ENCODE data around the gene MMP12. TPM values are rescaled to one million over a fixed set of nuclear protein-coding genes. Genes with fewer than 3 reads are reported as not detected.

Gene MMP12
- total and polyA plus RNA-seq, 2 donors (not counting 1 experiment from before 2014, with no cell fraction given): 0.27 to 0.83 TPM

GRCh38 chr11:102846292-102846691, 28.5 kb downstream of the MMP12 start:
- Histone ChIP-seq H4K20me1 (ENCODE audit: control insufficient read depth, extremely low read depth, insufficient read depth, low read length) (no peaks in the 10 kb centered on the region), H3K4me3 (replicated peaks in 1 of 4; ENCODE audit: control extremely low read depth in 1 of 4, insufficient read depth in 1 of 4, low read depth in 3 of 4, low read length in 4 of 4) (no peak overlapping the region), H2AFZ (ENCODE audit: low read length) (no peak overlapping the region), H3K9ac (ENCODE audit: insufficient read depth, low read length) (no peak overlapping the region), H3K4me2 (ENCODE audit: extremely low read depth, insufficient read depth, low read length) (no peak overlapping the region), H3K27me3 (ENCODE audit: control insufficient read depth, insufficient read depth, low read length) (no peaks in the 10 kb centered on the region), H3K79me2 (ENCODE audit: control insufficient read depth, insufficient read depth, low read length) (no peaks in the 10 kb centered on the region), H3K9me3 (ENCODE audit: control insufficient read depth, insufficient read depth, low read depth, low read length) (no peaks in the 10 kb centered on the region), H3K36me3 (ENCODE audit: control insufficient read depth, insufficient read depth, low read length) (no peaks in the 10 kb centered on the region), H3K27ac (ENCODE audit: insufficient read depth, low read length) (no peak overlapping the region), H3K4me1 (ENCODE audit: control insufficient read depth, extremely low read depth, insufficient read depth, low read length) (peaks cover 14% of the 10 kb centered on the region)
- TF ChIP-seq EZH2 (IDR thresholded peaks at IDR 0.05; ENCODE audit: low read length, missing control alignments): no peak
- TF ChIP-seq, protein P1, sequence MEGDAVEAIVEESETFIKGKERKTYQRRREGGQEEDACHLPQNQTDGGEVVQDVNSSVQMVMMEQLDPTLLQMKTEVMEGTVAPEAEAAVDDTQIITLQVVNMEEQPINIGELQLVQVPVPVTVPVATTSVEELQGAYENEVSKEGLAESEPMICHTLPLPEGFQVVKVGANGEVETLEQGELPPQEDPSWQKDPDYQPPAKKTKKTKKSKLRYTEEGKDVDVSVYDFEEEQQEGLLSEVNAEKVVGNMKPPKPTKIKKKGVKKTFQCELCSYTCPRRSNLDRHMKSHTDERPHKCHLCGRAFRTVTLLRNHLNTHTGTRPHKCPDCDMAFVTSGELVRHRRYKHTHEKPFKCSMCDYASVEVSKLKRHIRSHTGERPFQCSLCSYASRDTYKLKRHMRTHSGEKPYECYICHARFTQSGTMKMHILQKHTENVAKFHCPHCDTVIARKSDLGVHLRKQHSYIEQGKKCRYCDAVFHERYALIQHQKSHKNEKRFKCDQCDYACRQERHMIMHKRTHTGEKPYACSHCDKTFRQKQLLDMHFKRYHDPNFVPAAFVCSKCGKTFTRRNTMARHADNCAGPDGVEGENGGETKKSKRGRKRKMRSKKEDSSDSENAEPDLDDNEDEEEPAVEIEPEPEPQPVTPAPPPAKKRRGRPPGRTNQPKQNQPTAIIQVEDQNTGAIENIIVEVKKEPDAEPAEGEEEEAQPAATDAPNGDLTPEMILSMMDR (conservative IDR thresholded peaks at IDR 0.05 in 1 of 2, IDR thresholded peaks at IDR 0.05 in 1 of 2; ENCODE audit: low read depth in 1 of 2, low read length in 2 of 2): no peak
- DNase-seq (ENCODE audit: low read depth in 2 of 2): peak in 1 of 2 donors; percentile 59

GRCh38 chr11:102843489-102843888, 31.3 kb downstream of the MMP12 start, which contains the start of gene MMP3:
Gene MMP3 (minus strand): TSS chr11:102843609. CDS start chr11:102843546, 63 bp downstream.
- no peaks in the 10 kb centered on the region for H4K20me1 ChIP-seq (ENCODE audit: control insufficient read depth, extremely low read depth, insufficient read depth, low read length)
- H3K4me3 ChIP-seq (replicated peaks in 1 of 4; ENCODE audit: control extremely low read depth in 1 of 4, insufficient read depth in 1 of 4, low read depth in 3 of 4, low read length in 4 of 4): no peak within 1 kb of the TSS
- no peaks in the 10 kb centered on the region for H3K9me3 ChIP-seq (ENCODE audit: control insufficient read depth, insufficient read depth, low read depth, low read length)
- no peak within 1 kb of the TSS for H3K27ac ChIP-seq (ENCODE audit: insufficient read depth, low read length)
- H3K79me2 ChIP-seq (ENCODE audit: control insufficient read depth, insufficient read depth, low read length): no peaks in the 10 kb centered on the region
- no peak within 1 kb of the TSS for H2AFZ ChIP-seq (ENCODE audit: low read length)
- peaks cover 6% of the 10 kb centered on the region for H3K4me1 ChIP-seq (ENCODE audit: control insufficient read depth, extremely low read depth, insufficient read depth, low read length)
- no peaks in the 10 kb centered on the region for H3K27me3 ChIP-seq (ENCODE audit: control insufficient read depth, insufficient read depth, low read length)
- TF ChIP-seq EZH2 (IDR thresholded peaks at IDR 0.05; ENCODE audit: low read length, missing control alignments): no peak
- TF ChIP-seq, protein P1 (conservative IDR thresholded peaks at IDR 0.05 in 1 of 2, IDR thresholded peaks at IDR 0.05 in 1 of 2; ENCODE audit: low read depth in 1 of 2, low read length in 2 of 2): no peak
- no peaks in the 10 kb centered on the region for H3K36me3 ChIP-seq (ENCODE audit: control insufficient read depth, insufficient read depth, low read length)
- H3K4me2 ChIP-seq (ENCODE audit: extremely low read depth, insufficient read depth, low read length): peak within 1 kb of the TSS; percentile 45
- peak in 1 of 2 donors; percentile 56 for DNase-seq (ENCODE audit: low read depth in 2 of 2)
- no peak within 1 kb of the TSS for H3K9ac ChIP-seq (ENCODE audit: insufficient read depth, low read length)

- no peaks in the 10 kb centered on the region for H3K36me3 ChIP-seq (ENCODE audit: control insufficient read depth, insufficient read depth, low read length)
- no peaks in the 10 kb centered on the region for H3K27me3 ChIP-seq (ENCODE audit: control insufficient read depth, insufficient read depth, low read length)
- no peaks in the 10 kb centered on the region for H3K9me3 ChIP-seq (ENCODE audit: control insufficient read depth, insufficient read depth, low read depth, low read length)
- TF ChIP-seq EZH2 (IDR thresholded peaks at IDR 0.05; ENCODE audit: low read length, missing control alignments): no peak
- TF ChIP-seq, protein P1 (conservative IDR thresholded peaks at IDR 0.05 in 1 of 2, IDR thresholded peaks at IDR 0.05 in 1 of 2; ENCODE audit: low read depth in 1 of 2, low read length in 2 of 2): no peak
- H3K79me2 ChIP-seq (ENCODE audit: control insufficient read depth, insufficient read depth, low read length): no peaks in the 10 kb centered on the region
- no peak overlapping the region for H3K9ac ChIP-seq (ENCODE audit: insufficient read depth, low read length)
- peak in 1 of 2 donors; percentile 20 for DNase-seq (ENCODE audit: low read depth in 2 of 2)
- no peak overlapping the region for H3K4me2 ChIP-seq (ENCODE audit: extremely low read depth, insufficient read depth, low read length)
- no peaks in the 10 kb centered on the region for H4K20me1 ChIP-seq (ENCODE audit: control insufficient read depth, extremely low read depth, insufficient read depth, low read length)
- H3K4me1 ChIP-seq (ENCODE audit: control insufficient read depth, extremely low read depth, insufficient read depth, low read length): peaks cover 6% of the 10 kb centered on the region
- H2AFZ ChIP-seq (ENCODE audit: low read length): no peak overlapping the region
- H3K4me3 ChIP-seq (replicated peaks in 1 of 4; ENCODE audit: control extremely low read depth in 1 of 4, insufficient read depth in 1 of 4, low read depth in 3 of 4, low read length in 4 of 4): no peak overlapping the region
- H3K27ac ChIP-seq (ENCODE audit: insufficient read depth, low read length): no peak overlapping the region
Observed at GRCh38 chr11:102842930-102843329, 31.9 kb downstream of the MMP12 start.
